Measurements from ENCODE around the gene CSNK2A2. TPM values are rescaled to one million over a fixed set of nuclear protein-coding genes. Genes with fewer than 3 reads are reported as not detected.

The CSNK2A2 gene
- total RNA-seq, 1 experiment from 2014 or later: 77.7 TPM

DNA sequence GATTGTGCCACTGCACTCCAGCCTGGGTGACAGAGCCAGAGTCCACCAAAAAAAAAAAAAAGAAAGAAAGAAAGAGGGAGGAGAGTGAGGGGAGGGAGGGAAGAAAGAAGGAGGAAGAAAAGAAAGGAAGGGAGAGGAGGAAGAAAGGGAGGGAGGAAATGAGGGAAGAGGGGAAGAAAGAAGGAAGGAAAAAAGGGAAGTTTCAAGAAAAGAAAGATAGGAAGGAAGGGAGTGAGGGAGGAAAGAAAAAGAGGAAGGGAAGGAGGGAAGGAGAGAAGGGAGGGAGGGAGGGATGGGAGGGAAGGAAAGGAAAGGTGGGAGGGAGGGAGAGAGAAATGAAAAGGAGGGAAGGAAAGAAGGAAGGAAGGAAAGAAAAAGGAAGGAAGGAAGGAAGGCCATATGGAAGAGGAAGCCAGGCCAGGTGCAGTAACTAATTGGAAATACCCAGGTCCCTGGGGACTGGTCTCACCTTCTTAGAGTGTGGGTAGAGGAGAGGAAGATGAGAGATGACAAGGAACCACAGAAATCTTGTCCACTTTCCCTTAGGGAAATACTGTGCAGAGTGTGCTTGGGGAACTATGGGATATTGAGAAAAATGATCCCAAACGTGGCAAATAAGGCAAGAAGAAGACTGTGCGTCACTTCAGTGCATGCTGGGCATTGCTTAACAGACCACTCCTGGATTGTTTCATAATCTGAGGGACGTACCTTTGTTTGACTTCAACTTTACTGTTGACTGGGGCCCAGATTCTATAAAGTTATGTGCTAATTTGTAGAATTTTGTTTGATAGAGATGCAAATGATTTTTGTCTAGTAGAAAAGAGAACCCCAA lies 15.1 kb upstream of the CSNK2A2 start:
- peaks cover 10% of the 10 kb centered on the region for H3K27me3 ChIP-seq
- DNase-seq: no peak
- H3K36me3 ChIP-seq: no peaks in the 10 kb centered on the region
- H3K4me1 ChIP-seq: no peaks in the 10 kb centered on the region
- no peak overlapping the region for H3K27ac ChIP-seq
- no peak overlapping the region for H3K4me3 ChIP-seq
- H3K9me3 ChIP-seq (replicated peaks): no peaks in the 10 kb centered on the region; the same call in 1 of the 2 replicates

DNA sequence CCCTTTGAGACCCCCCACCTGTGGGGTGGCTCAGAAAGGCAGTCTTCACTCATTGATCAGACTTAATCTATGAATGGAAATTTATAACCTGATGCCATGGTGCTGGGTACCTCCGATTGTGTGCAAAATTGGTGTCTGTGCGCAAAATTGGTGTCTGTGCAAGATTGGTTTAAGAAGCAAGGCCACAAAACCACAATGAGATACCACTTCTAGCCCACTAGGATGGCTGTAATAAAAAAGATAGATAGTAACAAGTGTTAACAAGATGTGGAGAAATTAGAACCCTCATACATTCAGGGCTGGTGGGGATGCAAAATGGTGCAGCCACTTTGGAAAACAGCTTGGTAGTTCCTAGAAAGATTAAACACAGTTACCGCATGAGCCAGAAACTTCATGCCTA lies 13.9 kb upstream of the CSNK2A2 start:
- DNase-seq: no peak
- Histone ChIP-seq H3K9me3 (replicated peaks) (no peaks in the 10 kb centered on the region; the same call in 1 of the 2 replicates), H3K27ac (no peak overlapping the region), H3K4me1 (no peaks in the 10 kb centered on the region), H3K4me3 (no peak overlapping the region), H3K27me3 (peaks cover 6% of the 10 kb centered on the region), H3K36me3 (no peaks in the 10 kb centered on the region)

- no peaks in the 10 kb centered on the region; the same call in 1 of the 2 replicates for H3K9me3 ChIP-seq (replicated peaks)
- no peaks in the 10 kb centered on the region for H3K4me1 ChIP-seq
- no peaks in the 10 kb centered on the region for H3K36me3 ChIP-seq
- peaks cover 6% of the 10 kb centered on the region for H3K27me3 ChIP-seq
- DNase-seq: no peak
- no peak overlapping the region for H3K27ac ChIP-seq
- no peak overlapping the region for H3K4me3 ChIP-seq
Measured at GRCh38 chr16:58211245-58211644, 13.3 kb upstream of the CSNK2A2 start.

DNA sequence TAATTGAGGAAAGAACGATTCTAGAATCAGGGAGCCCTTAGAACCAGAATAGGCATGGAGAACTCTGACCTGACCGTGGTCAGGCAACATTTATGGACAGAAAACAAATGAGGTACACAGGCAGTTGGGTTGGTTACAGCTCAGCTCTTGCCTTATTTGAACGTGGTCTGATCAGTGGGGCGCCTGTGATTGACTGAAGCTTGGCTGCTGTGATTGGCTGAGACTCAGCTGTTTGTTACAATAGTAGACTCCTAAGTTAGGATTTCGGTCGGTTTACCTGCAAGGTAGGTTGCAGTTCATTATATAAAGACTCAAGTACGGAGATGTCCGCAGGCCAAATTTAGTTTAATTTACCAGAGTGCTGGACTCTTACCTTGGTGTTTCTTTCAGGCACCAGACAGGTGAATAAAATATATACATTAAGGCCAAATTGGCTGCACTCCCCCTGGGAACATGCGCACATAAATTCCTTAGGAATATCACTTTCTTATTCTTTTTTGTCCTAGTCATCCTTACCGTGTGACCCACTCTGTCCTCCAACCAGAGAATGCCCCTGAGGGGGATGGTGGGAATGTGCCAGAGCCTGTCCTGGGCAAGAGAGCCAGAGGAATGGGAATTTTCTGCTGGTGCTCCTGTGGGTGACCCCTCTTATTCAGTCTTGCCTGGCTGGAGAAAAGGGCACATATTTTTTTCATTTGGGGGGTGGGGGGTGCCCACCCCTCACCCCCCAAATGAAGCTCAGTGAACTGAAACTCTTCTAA lies 7.5 kb upstream of the CSNK2A2 start:
- H3K9me3 ChIP-seq (replicated peaks): no peaks in the 10 kb centered on the region; the same call in 1 of the 2 replicates
- H3K4me1 ChIP-seq: no peaks in the 10 kb centered on the region
- no peak for DNase-seq
- H3K4me3 ChIP-seq: no peak overlapping the region
- peaks cover 6% of the 10 kb centered on the region; the same call in 1 of the 2 replicates for H3K27me3 ChIP-seq
- no peaks in the 10 kb centered on the region for H3K36me3 ChIP-seq
- no peak overlapping the region for H3K27ac ChIP-seq

DNA sequence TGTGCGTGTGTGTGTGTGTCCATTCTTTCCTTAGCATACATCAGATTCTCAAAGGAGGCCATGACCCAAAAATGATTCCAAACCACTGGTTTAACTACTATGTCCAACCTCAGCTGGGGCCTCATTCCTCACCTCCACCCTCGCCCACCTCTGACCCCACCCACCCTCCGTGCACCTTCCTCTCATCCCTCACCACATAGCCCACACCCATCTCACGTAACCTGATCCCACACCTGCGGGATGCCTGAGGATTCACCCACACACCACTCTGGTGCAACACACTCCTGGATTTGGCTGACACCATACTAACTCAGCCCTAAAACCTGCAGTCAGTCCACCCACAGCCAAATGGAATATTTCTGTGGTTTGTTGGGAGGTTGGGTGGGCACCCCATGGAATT lies 3.3 kb upstream of the CSNK2A2 start:
- Histone ChIP-seq H3K27ac (no peak overlapping the region), H3K27me3 (peaks cover 16% of the 10 kb centered on the region), H3K4me1 (peaks cover 8% of the 10 kb centered on the region), H3K36me3 (peaks cover 4% of the 10 kb centered on the region), H3K9me3 (replicated peaks) (no peaks in the 10 kb centered on the region), H3K4me3 (no peak overlapping the region)
- no peak for DNase-seq

GRCh38 chr16:58200004-58200797 lies 2.3 kb upstream of the CSNK2A2 start:
- no peaks in the 10 kb centered on the region for H3K9me3 ChIP-seq (replicated peaks)
- DNase-seq: no peak
- no peak overlapping the region for H3K27ac ChIP-seq
- H3K27me3 ChIP-seq: peaks cover 16% of the 10 kb centered on the region
- H3K36me3 ChIP-seq: peaks cover 14% of the 10 kb centered on the region
- peaks cover 8% of the 10 kb centered on the region for H3K4me1 ChIP-seq
- no peak overlapping the region for H3K4me3 ChIP-seq

DNA sequence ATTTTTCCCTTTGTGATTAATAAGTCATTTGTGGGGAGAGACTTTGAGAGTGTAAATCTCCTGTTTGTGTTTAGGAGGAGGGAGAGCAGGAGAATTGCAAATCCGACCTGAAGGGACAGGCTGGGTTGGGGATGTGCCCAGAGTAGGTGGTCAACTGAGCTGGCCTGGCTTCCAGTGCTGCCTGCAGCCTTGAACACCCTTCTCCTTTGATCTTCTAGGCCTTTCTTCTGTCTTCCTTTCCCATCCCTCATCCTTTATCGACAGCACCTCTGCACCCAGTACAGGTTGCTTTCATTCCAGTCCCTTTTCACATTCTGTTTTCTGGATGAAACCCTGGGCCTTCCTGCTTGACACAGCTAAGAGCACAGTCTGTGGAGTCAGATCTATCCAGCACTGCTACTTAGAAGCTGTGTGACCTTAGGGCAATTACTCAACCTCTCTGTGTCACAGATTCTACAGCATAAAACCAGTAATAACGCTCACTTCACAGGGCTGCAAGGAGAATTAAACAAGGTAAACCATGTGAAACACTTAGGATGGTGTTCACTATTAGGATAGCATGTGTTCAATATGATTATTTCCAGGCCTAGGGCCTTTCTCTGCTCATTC lies 1.0 kb upstream of the CSNK2A2 start:
- peaks cover 8% of the 10 kb centered on the region for H3K4me1 ChIP-seq
- H3K27ac ChIP-seq: no peak overlapping the region
- H3K27me3 ChIP-seq: peaks cover 16% of the 10 kb centered on the region
- no peaks in the 10 kb centered on the region for H3K9me3 ChIP-seq (replicated peaks)
- peaks cover 27% of the 10 kb centered on the region for H3K36me3 ChIP-seq
- no peak overlapping the region for H3K4me3 ChIP-seq
- no peak for DNase-seq

- peak overlapping the region; percentile 20; the same call in 1 of the 2 replicates for H3K27ac ChIP-seq
- peaks cover 16% of the 10 kb centered on the region for H3K27me3 ChIP-seq
- peaks cover 41% of the 10 kb centered on the region for H3K36me3 ChIP-seq
- H3K4me3 ChIP-seq: peak overlapping the region; percentile 85
- H3K4me1 ChIP-seq: peaks cover 8% of the 10 kb centered on the region
- DNase-seq: no peak
- H3K9me3 ChIP-seq (replicated peaks): no peaks in the 10 kb centered on the region
Measured at GRCh38 chr16:58197314-58198012, 443 bp downstream of the CSNK2A2 start.

GRCh38 chr16:58196898-58197313 lies 1.0 kb downstream of the CSNK2A2 start:
- peak overlapping the region; percentile 20; the same call in 1 of the 2 replicates for H3K27ac ChIP-seq
- H3K36me3 ChIP-seq: peaks cover 47% of the 10 kb centered on the region
- H3K27me3 ChIP-seq: peaks cover 13% of the 10 kb centered on the region; the same call in 1 of the 2 replicates
- no peaks in the 10 kb centered on the region for H3K9me3 ChIP-seq (replicated peaks)
- H3K4me3 ChIP-seq: peak overlapping the region; percentile 85
- peaks cover 8% of the 10 kb centered on the region for H3K4me1 ChIP-seq
- peak in 1 of 2 experiments; percentile 33 for DNase-seq

DNA sequence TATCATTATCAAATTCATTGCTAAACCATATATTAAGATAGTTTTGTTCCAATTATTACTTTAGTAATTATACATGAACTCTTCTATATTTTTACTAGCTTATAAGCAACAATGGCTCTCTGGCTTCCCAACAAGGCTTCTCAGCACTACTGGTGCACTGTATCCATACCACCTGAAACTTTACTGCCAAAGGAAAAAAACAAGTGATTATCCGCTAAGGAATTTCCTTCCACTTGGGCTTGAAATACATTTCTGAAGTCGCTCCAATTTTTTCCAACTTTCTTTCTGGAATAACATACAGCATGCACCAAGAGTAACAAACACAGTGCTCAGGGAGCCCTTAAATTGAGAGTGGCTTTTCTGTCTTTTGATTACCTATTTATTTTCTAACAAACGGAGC lies 2.1 kb downstream of the CSNK2A2 start:
- peaks cover 58% of the 10 kb centered on the region for H3K36me3 ChIP-seq
- no peak overlapping the region for H3K4me3 ChIP-seq
- no peaks in the 10 kb centered on the region for H3K9me3 ChIP-seq (replicated peaks)
- peaks cover 8% of the 10 kb centered on the region for H3K4me1 ChIP-seq
- H3K27me3 ChIP-seq: peaks cover 11% of the 10 kb centered on the region; the same call in 1 of the 2 replicates
- no peak overlapping the region for H3K27ac ChIP-seq
- no peak for DNase-seq

DNA sequence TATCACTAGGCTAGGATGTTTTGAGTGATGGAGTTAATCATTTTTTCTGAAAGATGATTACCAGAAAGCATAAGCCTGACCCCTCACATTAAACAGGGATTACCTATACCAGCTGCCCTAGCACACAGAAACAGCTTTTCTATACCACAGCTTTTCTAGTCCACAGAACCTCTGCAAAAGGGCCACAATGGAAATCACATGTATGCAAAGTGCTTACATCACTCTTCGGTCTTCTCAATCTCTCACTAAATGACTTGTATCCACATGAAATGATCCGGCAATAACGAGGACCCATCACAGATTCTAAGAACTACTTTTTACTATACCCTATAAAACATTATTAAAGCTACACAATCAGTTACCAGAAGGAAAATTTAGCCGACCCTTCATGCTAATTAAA lies 2.6 kb downstream of the CSNK2A2 start:
- Histone ChIP-seq H3K27ac (no peak overlapping the region), H3K36me3 (peaks cover 62% of the 10 kb centered on the region), H3K4me1 (peaks cover 8% of the 10 kb centered on the region), H3K4me3 (no peak overlapping the region), H3K9me3 (replicated peaks) (no peaks in the 10 kb centered on the region), H3K27me3 (peaks cover 11% of the 10 kb centered on the region; the same call in 1 of the 2 replicates)
- DNase-seq: no peak

DNA sequence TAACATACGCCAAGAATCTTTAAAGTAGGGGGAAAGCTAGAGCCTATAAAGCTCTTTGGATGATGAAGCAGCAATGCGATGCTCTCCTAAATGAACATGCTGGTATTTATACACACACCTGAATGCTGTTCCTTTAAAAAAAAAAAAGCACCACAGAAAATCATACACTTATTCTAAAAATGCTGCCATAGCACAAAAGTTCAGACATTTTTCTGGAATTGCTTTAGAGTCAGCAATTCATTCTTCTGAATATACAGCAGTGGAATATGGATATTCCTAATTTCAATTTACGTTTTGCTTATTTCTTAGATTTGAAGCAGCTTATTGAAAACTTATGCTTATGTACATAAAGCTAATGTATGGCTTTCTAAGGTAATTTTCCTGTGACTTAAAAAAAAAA lies 3.1 kb downstream of the CSNK2A2 start:
- Histone ChIP-seq H3K9me3 (replicated peaks) (no peaks in the 10 kb centered on the region), H3K27ac (no peak overlapping the region), H3K27me3 (peaks cover 10% of the 10 kb centered on the region; the same call in 1 of the 2 replicates), H3K4me1 (peaks cover 8% of the 10 kb centered on the region), H3K36me3 (peaks cover 68% of the 10 kb centered on the region), H3K4me3 (no peak overlapping the region)
- DNase-seq: no peak

DNA sequence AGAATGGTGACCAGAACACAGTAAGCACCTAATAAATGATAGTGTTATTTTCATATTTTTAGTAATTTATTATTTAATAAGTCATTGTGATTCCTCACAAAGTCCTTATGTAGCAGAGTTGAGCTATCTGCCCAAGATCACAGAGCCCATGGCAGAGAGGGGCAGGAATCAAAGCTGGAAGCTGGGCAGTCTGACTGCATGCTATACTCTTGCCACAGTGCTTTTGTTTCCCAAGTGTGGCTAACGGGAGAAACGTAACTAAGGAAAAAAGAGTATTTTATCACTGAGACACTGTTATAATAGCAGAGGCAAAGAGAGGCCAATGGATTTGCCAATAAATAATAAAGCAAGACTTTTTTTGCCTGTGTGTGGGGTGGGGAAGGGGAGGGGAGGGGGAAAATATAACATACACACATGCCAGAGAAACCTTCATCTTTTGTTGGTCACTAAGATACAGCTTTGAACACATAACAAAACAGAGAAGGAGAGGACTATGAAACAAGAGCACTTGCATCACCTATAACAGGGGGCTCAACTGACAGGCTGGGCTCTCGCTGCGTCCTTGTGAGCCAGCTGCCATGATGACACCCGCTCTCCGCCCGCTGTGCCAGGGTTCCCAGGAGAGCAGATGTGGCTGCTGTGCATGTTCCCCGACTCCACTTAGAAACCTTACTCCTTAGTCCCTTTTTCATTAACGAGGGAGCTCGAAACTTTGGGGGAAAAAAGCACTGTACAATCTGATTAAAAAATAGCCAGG lies 10.1 kb downstream of the CSNK2A2 start:
- Histone ChIP-seq H3K4me3 (no peak overlapping the region), H3K9me3 (replicated peaks) (no peaks in the 10 kb centered on the region), H3K27ac (peak overlapping the region; percentile 63), H3K36me3 (peaks cover 95% of the 10 kb centered on the region), H3K4me1 (peaks cover 23% of the 10 kb centered on the region), H3K27me3 (no peaks in the 10 kb centered on the region)
- peak in 1 of 2 experiments; percentile 19 for DNase-seq

All from SJCRH30 (cell line).